Activated CD4-positive, alpha-beta T cell treated with anti-CD3 and anti-CD28 coated beads, Interleukin-2, amount 50 U/mL, for 48 hours (primary cell): ENCODE results near the gene PRKAG2.

Experiments
- DNase-seq, 2 experiments: peaks; one replicate each; pipeline ENCODE4 v3.0.0-alpha.2; 2020

Gene PRKAG2

DNA sequence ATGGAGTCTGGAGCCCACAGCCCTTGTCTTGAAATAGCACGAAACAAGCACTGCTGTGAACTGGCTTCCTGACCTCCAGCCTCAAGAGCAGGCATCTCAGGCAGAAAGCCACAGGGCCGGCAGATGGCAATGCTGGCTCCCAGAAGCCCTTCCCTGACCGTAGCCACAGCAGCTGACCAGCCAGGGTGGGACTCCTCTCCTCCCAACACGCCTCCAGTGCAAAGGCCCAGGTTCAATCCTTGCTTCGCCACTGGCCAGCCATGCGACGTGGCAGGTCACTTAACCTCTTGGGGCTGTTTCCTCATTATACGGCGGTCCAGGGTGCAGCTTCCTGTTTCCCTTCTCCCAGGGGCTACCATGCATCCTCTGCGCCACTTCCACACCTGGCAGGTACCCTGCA, 12.8 kb downstream of the PRKAG2 start:
- no peak for DNase-seq

DNA sequence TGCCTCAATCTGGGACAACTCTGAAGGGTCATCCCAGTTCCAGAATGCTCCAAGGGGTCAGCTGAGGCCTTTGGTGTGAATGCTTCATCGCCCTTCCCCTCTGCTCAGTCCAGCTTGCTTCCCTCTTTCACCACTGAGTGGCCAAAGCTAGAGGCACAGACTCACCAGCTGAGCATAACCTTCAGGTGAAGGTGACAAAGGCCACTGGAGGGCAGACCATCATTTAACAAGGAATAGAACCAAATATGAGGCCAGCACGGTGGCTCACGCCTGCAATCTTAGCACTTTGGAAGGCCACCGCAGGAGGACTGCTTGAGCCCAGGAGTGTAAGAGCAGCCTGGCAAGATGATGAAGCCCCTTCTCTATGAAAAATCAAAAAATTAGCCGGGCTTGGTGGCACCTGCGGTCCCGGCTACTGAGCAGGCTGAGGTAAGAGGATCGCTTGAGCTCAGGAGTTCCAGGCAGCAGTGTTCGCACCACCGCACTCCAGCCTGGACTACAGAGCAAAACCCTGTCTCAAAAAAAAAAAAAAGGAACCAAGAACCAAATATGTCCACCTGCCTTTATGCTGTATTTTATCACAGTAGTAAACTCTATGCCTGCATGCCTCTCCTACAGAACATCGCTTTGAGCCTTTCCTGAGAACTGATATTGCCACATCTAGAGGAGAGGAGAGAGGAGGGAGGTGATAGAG, 13.4 kb downstream of the PRKAG2 start:
- no peak for DNase-seq

DNA sequence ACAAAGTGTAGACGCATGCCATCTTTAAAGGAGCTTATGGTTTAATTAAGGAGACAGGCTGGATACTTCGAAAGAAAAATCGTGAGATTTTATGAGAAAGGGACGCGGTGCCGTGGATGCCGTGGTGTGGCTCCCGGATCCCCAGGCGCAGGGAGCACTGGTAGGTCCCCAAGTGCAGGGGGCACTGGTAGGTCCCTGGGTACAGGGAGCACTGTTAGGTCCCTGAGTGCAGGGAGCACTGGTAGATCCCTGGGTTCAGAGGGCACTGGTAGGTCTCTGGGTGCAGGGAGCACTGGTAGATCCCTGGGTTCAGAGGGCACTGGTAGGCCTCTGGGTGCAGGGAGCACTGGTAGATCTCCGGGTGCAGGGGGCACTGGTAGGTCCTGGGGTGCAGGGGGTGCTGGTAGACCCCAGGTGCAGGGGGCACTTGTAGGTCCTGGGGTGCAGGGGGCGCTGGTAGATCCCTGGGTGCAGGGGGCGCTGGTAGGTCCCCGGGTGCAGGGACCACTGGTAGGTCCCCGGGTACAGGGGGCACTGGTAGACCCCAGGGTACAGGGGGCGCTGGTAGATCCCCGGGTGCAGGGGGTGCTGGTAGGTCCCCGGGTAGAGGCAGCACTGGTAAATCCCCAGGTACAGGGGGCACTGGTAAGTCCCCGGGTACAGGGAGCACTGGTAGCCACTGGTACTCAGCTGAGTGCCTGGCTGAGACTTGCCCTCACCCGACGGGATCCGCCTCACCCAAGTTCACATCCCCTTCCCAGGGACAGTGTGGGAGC, 14.1 kb downstream of the PRKAG2 start:
- DNase-seq = no peak

DNA sequence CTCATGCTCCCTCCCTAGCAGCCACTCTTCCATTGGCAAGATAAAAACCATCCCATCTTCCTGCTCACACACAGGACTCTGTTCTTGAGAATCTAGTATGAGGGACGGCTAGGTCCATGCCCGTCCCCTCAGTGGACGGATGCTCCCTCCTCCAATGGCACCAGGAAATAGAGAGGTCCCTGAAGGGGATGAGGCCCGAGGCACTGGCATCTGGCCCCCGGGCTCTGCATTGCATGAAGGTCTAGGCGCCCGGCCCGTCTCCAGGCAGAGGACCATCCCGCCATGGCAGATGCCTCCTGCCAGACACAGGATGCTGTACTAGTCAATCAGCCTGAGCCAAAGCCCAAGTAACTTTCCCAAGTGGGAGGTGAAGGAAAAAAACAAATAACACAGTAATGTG, 15.0 kb downstream of the PRKAG2 start:
- no peak for DNase-seq

DNA sequence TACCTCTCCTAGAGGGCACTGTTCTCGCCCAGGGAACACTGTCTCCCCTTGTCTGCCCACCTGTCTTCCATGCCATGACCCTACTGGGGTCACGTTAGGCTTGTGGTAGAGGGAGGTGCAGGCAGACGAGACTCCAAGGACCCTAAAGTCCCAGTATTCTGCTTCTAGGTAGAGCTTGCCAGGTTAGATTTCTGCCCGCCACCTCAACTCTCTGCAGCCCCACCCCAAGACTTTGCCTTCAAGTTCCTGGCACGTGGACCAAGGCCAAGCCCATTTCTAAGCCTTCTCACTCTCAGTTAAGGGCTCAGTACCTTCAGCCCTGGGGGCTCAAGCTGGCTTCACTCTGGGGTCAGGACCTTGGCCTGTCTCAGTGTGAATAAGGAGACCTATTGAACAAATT, 16.1 kb downstream of the PRKAG2 start:
- no peak for DNase-seq

DNA sequence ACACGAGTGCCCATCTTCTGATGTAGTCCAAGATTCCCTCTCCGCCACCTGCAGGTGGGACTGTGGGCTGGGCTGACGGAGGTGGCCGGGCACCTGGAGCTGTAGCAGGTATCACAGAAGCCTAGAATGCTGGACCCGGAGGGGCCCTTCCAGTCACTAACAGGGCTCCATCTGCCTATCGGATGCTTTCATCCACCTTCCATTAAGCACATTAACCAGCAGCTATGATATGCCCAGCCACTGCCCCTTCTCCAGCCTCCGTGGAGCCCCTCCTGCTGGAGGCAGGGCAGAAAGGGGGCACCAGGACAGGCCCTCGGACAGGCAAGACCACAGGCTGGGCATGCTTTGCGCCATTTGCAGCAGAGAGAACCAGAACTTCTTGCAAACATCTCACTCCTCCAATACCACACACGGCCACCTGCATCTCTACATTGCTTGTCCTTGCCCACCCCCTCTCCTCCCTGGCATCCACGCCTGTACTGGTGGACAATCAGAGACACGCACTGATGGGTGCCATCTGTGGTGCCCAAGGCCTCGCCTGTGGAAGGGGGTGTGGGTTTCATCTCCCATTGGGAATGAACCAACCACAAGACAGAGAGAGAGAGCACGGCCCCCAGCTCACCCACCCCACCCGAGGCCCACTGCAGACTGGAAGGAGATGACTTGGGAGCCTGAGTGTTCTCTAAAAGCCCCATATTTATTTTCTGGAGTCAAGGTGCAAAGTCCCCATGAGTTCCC, 16.8 kb downstream of the PRKAG2 start:
- no peak for DNase-seq

DNA sequence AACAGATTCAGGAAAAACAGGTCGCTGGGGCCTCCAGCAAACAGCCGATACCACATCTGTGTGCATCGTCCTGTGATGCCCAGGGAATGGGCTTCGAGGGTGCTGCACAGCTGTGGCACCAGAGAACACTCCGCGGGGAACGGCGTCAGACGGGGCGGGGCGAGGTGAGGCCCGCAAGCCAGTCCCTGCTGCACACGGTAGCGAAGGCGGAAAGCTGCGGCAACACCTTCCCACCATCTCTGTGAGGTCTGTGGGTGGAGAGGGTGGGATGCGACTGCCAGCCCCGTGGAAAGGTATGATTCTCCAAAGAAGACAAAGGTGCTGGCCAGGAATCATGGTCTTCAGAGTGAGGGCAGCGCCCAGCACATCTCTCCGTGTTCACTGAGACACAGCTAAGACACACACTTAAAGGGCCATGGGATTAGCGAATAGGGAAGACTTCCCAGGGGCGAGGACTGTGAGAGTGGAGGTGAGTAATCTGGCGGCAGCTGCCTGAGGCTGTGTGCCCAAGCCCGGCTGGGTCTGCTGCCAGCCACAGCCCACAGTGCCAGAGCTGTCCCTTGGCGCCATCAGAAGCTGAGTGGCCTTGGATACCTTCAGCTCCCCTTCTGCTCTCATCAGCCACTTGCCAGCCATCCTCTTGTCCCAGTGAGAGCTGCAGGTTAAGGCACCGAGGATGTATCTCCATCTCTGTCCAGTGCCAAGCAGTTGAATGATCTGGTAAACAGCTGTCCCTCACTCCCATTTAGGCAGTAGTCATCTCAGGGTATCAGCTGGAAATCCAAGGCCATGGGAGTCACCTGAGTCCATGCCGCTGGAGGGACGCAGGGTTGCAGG, 17.6 kb downstream of the PRKAG2 start:
- no peak for DNase-seq

DNA sequence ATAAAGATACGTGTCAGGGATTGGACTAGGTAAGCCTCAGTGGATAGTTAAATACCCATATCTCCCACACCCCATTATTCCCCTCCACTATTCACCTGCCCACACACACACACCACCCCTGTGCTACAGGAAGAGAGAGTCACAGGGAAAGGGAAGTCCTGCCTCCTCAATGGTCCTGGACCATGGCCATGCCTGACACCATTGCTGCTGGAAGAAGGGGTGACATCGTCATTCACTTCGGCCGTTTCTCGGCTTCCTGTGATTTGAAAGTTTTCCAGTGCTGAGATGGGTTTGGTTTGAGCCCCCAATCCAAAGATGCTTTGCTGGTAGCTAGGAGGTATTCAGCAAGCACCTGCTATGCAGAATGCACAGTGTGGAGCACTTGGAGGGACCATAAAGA, 18.5 kb downstream of the PRKAG2 start:
- no peak for DNase-seq

DNA sequence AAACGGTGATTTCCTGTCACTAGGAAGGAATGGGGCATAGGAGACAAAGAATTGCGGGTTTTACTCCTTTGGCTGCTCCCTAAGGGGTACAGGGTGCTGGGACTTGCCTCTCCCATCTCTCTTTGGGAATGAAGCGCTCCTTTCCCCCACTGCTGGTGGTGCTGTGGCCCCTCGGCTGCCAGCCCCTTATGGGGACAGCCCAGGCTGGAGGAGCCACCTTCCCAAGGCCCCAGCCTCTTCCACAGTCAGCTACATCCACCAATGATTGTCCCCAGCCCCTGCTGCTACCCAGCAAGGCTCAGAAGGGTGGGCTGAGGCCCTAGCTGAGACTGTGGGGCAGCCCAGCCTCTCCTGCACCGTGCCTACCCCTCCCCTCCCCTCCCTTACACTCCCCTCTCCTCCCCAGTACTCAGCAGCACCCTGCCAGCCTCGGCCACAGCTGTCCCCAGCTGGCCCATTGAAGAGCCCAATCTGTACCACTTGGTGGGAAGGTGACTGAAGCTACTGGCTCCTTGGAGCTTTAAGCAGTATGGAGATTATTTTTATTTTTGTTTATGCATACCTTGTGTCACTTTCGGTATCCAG, 19.0 kb downstream of the PRKAG2 start:
- no peak for DNase-seq

DNA sequence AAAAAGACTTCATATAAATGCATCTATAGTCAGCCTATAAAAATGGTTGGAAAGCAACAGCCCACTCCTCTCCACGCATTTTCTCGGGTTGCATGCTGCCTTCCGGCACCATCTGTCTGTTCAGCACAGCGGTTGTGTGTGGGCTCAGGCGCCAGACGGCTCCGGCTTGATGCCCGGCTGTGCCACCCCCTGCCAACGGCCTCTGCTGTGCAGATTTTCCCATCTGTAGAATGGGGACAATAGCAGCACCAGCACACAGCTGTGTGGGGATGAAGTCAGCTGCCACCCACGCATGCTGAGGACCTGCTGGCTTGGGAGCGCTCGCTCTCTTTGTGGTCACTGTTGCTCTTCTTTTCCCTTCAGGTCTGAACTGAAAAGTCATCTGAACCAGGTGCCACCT, 19.5 kb downstream of the PRKAG2 start:
- DNase-seq = no peak

DNA sequence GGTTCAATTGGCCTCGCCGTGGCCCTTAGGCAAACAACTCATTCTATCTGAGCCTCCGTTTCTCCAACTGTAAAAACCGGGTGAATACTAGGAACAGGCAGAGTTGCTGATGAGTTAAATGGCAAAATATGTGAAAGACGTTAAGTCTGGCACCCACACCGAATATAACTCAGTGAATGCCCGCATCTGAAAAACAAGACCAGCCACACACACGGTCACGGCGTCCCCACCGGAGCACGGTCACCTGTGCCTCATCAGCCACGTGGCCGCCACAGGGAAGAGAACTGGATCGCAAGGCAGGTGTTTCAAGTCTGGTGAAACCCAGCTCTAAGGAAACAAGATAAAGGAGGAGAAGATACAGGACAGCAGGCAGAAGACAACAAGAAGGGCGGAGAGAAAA, 20.4 kb downstream of the PRKAG2 start:
- no peak for DNase-seq

DNA sequence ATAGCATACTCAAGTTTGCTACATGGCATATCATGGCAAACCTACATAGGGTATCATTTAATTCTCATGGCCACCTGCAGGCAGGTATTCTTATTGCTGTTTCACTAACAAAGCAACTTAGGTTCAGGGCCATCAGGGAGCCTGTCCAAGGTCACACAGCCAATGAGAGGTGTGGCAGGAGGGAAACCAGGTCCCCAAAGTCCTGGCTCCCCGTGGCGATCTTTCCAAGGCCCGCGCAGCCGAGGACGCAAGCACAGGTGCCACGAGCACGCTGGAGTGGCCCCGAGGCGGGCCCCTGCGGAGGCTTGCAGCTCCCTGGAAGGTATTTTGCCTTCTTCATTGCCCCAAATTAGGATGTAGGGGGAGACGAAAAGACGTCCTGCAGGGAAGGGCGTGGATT, 20.8 kb downstream of the PRKAG2 start:
- DNase-seq = no peak

DNA sequence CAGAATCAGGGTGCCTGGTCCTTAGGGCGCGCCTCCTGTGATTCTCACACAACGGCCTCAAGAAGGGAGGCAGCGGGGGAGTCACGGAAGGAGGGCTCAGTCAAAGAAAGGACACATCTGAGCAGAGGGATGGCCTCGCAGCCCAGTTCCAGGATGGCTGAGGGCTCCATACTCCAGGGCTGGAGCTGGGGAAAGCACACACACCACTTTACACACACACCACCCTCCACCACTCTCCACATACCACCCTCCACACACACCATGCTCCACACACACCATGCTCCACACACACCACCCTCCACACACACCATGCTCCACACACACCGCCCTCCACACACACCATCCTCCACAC, 22.2 kb downstream of the PRKAG2 start:
- DNase-seq = no peak

DNA sequence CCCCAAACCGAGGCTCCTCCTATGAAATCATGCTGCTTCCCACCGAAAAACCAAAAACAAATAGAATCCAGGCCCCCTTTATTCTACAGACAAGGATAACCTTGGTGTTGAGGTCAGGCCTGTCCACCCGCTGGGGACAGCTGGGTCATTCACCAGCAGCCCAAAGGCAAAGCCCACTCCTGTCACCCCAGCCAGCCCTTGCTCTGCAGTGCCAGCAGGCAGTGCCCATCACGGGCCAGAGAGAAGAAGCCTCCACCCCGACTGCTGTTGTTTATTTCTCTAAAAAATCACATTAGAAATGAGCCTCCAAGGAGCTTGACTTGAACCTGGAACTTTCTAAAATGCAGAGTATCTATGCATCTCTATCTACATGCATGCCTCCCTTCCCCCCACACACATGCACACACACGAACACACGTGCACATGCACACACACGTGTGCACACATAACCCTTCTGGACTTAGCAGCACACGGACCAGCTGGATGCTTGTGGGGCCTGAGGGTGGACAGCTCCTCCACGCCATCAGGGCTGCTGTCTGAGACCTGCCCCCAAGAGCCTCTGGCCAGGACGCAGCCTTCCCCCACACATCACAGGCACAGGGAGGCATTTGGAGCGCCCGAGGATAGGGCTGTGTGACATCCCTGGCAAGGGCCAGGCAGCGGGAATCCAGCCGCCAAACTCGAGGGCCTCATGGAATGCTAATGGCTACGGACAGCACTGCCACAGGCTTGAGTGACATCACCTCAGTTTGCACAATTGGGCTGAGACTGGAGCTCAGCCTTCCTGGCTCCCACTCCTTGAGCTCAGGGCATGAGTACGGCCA, 22.8 kb downstream of the PRKAG2 start:
- DNase-seq = no peak

DNA sequence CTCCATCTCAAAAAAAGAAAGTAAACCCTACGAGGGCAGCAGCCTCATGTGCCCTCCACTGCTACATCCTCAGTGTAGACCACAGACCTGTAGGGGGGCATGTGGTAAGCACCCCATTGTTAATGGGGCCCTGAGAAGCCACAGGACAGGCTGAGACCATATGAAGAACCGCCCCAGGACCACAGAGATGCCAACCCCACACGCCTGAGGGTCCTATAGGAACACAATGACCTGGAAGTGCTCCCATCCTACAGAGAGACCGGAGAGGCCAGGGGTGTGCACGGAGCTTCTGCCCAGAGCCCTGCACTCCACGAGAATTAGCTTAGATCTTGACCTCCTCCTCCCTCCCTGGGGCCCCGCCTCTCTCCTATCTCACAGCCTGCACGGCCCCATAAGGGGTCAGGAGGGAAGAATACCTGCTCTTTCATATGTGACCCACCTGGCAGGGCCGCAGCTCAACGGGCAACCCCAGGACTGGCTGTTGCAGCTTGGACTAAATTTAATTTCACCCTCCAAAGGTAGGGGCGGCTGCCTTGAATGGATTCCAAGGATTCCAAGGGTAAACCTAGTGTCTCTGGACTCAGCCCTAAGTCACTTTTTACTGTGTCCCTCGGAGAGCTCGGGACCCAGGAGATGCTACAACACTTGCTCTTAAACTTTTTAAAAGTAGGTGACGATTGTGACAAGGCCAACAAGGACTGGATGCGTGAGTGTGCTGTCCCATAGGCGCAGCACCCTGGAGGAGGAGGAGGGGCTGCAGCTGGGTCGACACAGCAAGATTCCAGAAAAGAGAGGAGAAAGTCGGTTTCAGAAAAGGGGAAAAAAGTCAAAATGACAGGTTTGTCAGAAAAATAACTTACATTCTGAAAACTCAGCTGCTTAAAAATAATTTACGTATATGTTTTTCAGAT, 24.2 kb downstream of the PRKAG2 start:
- DNase-seq = no peak

DNA sequence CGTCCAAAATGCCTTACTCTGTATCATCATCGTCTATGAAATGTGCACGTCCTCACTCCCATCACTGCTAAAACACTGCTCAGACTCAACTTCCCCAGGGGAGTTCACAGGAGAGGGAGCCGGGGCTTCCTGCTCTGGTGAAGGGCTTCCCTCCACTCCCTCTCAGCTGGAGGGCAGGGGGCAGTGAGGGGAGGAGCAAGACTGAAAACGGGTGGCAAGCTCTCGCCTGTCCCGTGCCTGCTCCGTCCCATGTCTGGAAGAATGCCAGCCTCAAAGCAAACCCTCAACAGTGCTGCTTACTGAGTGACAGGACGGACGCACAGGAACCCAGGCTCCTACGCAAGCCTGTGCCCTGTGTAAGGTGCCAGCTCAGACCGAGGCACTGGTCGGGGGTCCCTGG, 25.1 kb downstream of the PRKAG2 start:
- peak in 1 of 2 experiments; percentile 25 for DNase-seq

DNA sequence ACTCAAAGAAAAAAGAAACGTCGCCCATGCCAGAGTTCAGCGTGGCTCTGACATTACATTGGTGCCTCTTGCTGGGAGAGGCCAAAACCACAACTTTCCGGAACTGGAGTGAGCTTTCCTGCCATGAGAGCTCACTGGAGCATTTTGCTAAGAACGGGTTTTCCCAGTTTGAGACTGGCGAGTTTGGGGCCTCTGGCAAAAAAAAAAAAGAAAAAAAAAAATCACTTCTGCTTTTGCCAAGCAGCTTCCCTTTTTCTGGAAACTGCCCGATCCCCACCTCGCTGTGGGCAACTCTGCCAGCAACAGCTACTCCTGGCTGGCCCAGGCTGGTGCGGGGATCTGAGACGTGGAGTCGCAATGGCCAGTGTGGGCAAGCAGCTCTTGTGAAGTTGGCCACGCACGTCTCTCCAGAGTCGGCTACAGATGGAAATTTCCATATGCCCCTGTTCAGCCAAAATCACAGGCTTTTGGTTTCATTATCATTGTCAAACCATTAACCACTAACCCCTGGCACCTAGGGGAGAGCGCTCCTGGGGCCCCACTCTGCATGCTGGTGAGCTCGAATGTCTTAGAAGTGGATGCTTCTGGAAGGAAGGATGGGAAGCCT, 25.7 kb downstream of the PRKAG2 start:
- peak; percentile 39 to 56 for DNase-seq

DNA sequence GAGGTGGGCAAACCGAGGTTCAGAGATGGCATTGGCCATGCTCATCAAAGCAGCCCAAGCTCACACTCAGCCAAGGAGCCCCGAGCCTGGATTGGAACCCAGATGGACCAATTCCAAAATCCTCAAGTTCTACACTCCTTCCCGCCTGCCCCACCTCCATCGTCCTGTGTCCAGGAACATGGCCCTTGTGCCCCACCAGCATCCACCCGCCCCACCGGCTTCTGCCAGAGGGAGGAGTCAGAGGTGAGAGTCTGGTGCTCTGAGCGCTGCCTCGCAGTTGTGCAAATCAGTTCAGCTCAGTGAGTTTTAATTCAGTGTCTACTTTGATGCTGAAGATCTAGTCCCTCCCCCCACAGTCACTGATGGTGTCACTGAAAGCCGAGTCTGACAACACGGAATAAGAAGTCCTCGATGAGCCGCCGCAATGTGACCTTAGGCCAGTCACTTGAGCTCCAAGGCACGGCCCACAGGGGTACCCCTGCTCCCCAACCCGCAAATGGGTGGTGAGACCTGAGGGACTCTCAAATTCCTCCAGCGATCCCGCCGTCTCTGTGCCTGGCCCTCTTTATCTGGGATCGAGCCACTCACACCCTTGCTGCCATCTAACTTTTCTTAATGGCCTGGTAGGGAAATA, 26.3 kb downstream of the PRKAG2 start:
- DNase-seq = peak in 1 of 2 experiments; percentile 14

DNA sequence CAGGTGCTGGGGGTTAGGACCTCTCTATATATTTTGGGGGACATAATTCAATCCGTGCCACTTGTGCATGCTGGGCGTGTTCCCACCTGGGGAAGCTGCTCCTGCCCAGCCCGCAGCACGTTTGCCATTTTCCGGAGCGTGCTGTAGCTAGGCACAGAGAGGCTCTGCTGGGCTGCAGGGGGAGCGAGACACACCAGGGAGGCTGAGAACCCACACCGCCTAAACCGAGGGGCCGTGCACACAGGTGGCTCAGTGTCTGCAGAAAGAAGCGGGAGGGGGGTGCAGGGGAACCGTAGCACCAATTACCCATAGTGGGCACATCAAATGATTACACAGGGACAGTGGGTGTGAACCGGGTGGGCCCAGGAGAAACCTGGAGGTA, 27.0 kb downstream of the PRKAG2 start:
- no peak for DNase-seq
